ENCODE measurements around the gene TFPI.
"Not testable (repeated sequence)": the region's sequence is repeated elsewhere in the genome, so short reads cannot be mapped to it uniquely, and the experiment has no call there.

TFPI gene

DNA sequence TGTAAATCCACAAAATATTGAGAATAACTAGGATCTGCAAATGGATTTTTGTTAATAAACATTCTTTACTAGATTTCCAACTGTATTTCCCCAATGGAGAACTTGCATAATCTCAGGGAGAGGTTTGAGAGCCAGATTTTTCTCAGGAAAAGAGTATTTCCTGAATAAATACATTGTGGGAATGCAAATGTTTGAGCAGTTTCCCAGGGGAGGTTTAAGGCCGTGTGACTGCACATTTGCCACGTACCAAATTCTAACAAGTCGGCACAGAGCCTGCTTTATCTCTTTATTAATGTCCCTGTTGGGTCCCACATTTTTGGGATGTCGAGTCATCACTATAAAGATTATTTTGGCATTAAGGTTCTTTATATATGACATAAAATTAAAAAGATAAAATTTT lies 27.0 kb downstream of the TFPI start:
- no peak for DNase-seq (ENCODE audit: low read depth)

DNA sequence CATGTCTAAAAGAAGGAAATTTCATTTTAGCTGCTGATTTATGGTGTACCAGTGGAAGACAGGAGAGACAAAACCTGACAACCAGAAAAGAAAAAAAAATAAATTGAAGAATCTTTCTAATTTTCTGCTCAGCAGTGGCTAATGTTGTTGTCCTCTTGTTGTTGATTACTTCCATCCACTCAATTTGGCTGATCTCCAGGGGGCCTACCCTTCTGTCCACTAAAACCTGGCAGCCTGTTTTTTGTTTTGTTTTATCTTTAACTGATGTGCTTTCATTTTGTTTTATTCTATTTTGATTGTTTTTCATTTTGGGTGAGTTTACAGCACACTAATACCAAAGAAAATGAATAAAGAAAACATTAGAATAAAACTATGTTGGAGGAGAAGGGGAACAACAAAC lies 27.4 kb downstream of the TFPI start:
- DNase-seq (ENCODE audit: low read depth) = no peak

DNA sequence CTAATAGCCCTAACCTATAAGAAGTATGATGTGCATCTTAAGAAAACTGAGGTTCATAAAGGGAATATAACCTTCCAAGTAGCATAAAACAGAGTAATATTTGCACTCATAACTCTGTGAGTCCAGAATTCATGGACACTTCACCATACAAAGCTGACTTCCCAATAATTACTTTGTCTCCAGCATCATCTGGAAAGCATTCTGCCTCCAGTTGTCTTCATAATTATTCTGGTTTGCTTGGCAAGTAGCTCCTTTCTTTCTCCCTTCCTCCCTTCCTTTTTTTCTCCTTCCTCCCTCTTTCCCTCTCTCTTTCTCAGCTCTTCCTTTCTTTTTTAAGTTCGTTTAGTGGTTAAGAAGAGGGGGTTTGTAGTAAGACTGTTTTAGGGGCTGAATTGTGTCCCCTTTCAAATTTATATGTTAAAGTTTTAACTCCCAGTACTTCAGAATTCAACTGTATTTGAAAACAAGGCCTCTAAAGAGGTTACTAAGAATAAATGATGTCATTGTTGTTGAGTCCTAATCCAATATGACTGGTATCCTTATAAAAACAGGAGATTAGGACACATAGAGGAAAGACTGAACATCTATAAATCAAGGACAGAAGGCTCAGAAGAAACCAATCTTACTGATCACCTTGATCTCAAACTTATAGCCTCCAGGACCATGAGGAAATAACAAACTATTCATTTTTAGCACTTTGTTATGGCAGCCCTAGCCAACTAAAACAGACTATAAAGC lies 28.9 kb downstream of the TFPI start:
- no peak for DNase-seq (ENCODE audit: low read depth)

DNA sequence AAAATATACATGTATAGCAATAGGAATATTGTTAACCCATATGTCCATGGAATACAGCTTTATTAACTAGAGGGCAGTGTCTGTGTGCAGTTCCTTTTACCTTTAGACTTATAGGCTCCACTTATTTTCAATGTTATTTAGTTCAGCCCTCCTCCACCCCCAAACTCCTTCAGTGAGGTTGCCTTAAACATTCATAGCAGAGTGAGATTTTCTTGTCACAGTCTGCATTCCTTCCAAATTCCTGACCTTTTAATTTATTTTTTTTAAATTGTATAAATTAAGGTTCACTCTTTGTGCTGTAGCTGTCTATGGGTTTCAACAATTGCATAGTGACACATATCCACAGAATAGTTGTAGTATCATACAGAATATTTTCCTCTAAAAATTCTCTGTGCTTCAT lies 30.9 kb downstream of the TFPI start:
- no peak for DNase-seq (ENCODE audit: low read depth)

DNA sequence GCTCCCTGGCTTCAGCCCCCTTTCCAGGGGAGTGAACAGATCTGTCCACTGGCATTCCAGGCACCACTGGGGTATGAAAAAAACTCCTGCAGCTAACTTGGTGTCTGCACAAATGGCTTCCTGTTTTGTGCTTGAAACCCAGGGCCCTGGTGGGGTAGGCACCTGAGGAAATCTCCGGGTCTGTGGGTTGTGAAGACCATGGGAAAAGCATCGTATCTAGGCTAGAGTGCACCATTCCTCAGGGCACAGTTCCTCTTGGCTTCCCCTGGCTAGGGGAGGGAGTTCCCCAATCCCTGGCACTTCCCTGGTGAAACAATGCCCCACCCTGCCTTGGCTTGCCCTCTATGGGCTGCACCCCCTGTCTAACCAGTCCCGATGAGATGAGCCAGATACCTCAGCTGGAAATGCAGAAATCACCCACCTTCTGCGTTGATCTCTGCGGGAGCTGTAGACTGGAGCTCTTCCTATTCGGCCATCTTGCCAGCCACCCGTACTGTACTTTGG lies 34.1 kb downstream of the TFPI start:
- no peak for DNase-seq (ENCODE audit: low read depth)

- no peak for DNase-seq (ENCODE audit: low read depth)
Observed at GRCh38 chr2:187519419-187520120, 34.7 kb downstream of the TFPI start.

DNA sequence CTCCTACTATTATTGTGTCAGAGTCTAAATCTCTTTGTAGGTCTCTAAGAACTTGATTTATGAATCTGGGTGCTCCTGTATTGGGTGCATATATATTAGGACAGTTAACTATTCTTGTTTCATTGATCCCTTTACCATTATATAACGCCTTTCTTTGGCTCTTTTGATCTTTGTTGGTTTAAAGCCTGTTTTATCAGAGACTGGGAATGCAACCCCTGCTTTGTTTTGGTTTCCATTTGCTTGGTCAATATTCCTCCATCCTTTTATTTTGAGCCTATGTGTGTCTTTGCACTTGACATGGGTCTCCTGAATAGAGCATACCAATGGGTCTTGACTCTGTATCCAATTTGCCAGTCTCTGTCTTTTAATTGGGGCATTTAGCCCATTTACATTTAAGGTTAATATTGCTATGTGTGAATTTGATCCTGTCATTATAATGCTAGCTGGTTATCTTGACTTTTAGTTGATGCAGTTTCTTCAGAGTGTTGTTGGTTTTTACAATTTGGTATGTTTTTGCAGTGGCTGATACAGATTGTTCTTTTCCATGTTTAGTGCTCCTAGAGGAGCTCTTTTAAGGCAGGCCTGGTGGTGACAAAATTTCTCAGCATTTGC lies 36.4 kb downstream of the TFPI start:
- DNase-seq (ENCODE audit: low read depth) = not testable (repeated sequence)

GRCh38 chr2:187516630-187517510 lies 37.4 kb downstream of the TFPI start:
- DNase-seq (ENCODE audit: low read depth) = not testable (repeated sequence)

GRCh38 chr2:187514930-187515329 lies 39.3 kb downstream of the TFPI start:
- no peak for DNase-seq (ENCODE audit: low read depth)

- DNase-seq (ENCODE audit: low read depth) = not testable (repeated sequence)
Observed at GRCh38 chr2:187514235-187514829, 39.9 kb downstream of the TFPI start.

- DNase-seq (ENCODE audit: low read depth) = not testable (repeated sequence)
Observed at GRCh38 chr2:187513460-187514234, 40.6 kb downstream of the TFPI start.

DNA sequence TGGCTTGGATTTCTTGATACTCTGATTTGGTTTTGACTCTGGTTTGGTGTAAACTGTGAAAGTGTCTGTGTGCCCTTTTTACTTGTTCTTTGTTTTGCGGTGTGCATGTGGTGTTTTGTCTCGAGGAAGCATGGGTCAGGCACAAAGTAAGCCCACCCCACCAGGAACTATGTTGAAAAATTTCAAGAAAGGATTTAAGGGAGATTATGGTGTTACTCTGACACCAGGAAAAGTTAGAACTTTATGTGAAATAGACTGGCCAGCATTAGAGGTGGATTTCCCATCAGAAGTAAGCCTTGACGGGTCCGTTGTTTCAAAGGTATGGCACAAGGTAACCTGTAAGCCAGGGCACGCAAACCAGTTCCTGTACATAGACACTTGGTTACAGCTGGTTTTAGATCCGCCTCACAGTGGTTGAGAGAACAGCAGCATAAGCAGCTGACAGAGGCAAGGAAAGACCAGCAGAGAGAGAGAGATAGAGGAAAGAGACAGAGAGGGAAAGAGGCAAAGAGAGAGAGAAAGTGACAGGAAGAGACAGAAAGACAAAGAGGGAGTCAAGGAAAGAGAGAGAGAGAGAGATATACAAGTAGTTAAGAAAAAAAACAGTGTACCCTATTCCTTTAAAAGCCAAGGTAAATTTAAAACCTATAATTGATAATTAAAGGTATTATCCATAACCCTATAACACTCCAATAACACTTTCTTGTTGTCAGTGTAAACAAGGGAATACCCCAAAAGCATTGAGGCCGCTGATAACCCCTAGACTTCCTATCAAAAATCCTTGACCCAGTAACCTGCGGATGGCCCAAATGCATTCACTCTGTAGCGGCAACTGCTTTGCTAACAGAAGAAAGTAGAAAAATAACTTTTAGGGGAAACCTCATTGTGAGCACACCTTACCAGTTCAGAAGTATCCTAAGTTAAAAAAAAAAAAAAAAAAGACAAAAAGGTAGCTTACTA lies 42.6 kb downstream of the TFPI start:
- DNase-seq (ENCODE audit: low read depth) = no peak

GRCh38 chr2:187510419-187511355 lies 43.5 kb downstream of the TFPI start:
- not testable (repeated sequence) for DNase-seq (ENCODE audit: low read depth)

DNA sequence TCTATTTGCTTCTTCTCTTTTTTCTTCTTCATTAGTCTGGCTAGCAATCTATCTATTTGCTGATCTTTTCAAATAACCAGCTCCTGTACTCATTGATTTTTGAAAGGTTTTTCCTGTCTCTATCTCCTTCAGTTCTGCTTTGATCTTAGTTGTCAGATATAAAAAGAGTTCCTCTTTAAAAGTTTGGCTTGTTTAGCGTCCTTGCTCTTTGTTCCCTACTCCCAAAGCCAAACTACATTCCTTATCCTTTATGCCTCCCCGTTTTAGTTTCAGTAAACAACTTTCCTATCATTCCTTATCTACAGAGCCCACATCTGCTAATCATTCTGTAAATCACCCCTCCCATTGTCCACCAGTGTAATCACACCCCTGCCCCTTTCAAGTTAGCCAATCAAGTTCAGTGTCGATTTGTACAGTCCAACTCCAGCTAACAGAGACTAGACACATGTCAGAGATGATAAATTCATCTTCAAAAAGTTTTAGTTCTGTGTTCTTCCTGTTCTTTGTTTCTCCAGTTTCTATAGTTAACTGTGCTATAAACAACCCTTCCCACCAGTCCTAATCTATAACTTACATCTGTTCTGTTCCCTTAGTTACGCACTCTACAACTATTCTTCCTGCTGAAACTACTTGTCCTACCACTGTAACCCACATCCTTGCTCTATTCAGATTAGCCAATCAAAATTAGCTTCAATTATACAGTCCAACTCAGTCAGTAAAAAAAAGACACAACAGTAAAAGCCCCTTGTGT lies 44.4 kb downstream of the TFPI start:
- no peak for DNase-seq (ENCODE audit: low read depth)

- no peak for DNase-seq (ENCODE audit: low read depth)
Observed at GRCh38 chr2:187506416-187506815, 47.8 kb downstream of the TFPI start.

- DNase-seq (ENCODE audit: low read depth) = no peak
Observed at GRCh38 chr2:187505065-187505672, 49.1 kb downstream of the TFPI start.

- no peak for DNase-seq (ENCODE audit: low read depth)
Observed at GRCh38 chr2:187504312-187504921, 49.8 kb downstream of the TFPI start.

All from activated T-cell treated with anti-CD3 and anti-CD28 coated beads for 48 hours (primary cell).